Erythroblast (primary cell): ENCODE measurements around the gene SLC19A1.

ENCODE experiments used
- GATA1 ChIP-seq: IDR thresholded peaks from 2 replicates; pipeline ENCODE4 v1.6.1; 2011; ENCODE audit warnings: low read depth, mild to moderate bottlenecking, control low read depth, low read length, moderate library complexity
- POLR2A ChIP-seq: IDR thresholded peaks from 2 replicates; pipeline ENCODE4 v1.6.1; 2011; ENCODE audit warnings: mild to moderate bottlenecking, low read length

GRCh38 chr21:45504516-45505415 is 37.5 kb downstream of the SLC19A1 start:
- TF ChIP-seq POLR2A (no peak), GATA1 (no peak)
